ENCODE data around the gene VPS52.

VPS52 gene

GRCh38 chr6:33212857-33213165 is 58.9 kb downstream of the VPS52 start:
- H3K4me3 ChIP-seq (ENCODE audit: low read depth, low read length) = no peak overlapping the region

GRCh38 chr6:33211666-33212422 is 59.8 kb downstream of the VPS52 start:
- H3K4me3 ChIP-seq (ENCODE audit: low read depth, low read length) = no peak overlapping the region

More at GRCh38 chr6:33212857-33213165, 58.9 kb downstream of the VPS52 start:
- TF ChIP-seq CTCF (IDR thresholded peaks at IDR 0.05; ENCODE audit: borderline replicate concordance, insufficient read depth, low read depth, low read length) = no peak

GRCh38 chr6:33211136-33211535 is 60.5 kb downstream of the VPS52 start:
- no peak overlapping the region for H3K4me3 ChIP-seq (ENCODE audit: low read depth, low read length)
- TF ChIP-seq CTCF (IDR thresholded peaks at IDR 0.05; ENCODE audit: borderline replicate concordance, insufficient read depth, low read depth, low read length) = no peak

More at GRCh38 chr6:33211666-33212422, 59.8 kb downstream of the VPS52 start:
- no peak for TF ChIP-seq CTCF (IDR thresholded peaks at IDR 0.05; ENCODE audit: borderline replicate concordance, insufficient read depth, low read depth, low read length)

- no peak for TF ChIP-seq CTCF (IDR thresholded peaks at IDR 0.05; ENCODE audit: borderline replicate concordance, insufficient read depth, low read depth, low read length)
Observed at GRCh38 chr6:33209856-33210255, 61.8 kb downstream of the VPS52 start.

GRCh38 chr6:33208091-33208967 is 63.3 kb downstream of the VPS52 start, which contains the start of gene RING1:
Gene RING1 (plus strand): TSS chr6:33208500. CDS start chr6:33208823, 323 bp downstream.
- TF ChIP-seq CTCF (IDR thresholded peaks at IDR 0.05; ENCODE audit: borderline replicate concordance, insufficient read depth, low read depth, low read length) = no peak
- peak within 1 kb of the TSS; percentile 75 for H3K4me3 ChIP-seq (ENCODE audit: low read depth, low read length)

More at GRCh38 chr6:33209856-33210255, 61.8 kb downstream of the VPS52 start:
- H3K4me3 ChIP-seq (ENCODE audit: low read depth, low read length) = no peak overlapping the region

- TF ChIP-seq CTCF (IDR thresholded peaks at IDR 0.05; ENCODE audit: borderline replicate concordance, insufficient read depth, low read depth, low read length) = no peak
- H3K4me3 ChIP-seq (ENCODE audit: low read depth, low read length) = peak overlapping the region; percentile 75
Observed at GRCh38 chr6:33207552-33208090, 64.1 kb downstream of the VPS52 start.

All from GM12875 (cell line).